A549 treated with CORT108297 at 1 μM for 4 hours (cell line): Measurements from ENCODE around the gene POLR3K. TPM values are rescaled to one million over a fixed set of nuclear protein-coding genes. Genes with fewer than 3 reads are reported as not detected.

Source experiments
- total RNA-seq: library from RNA; stranded (reverse); fragments of 200-300 nt; extraction: Qiagen RNA extraction; gene quantifications from 5 replicates; pipeline ENCODE4 v1.2.3, GENCODE V29; 2022

POLR3K gene
- 34.9 to 43.5 TPM (median 39.9 TPM) in 5 replicates for total RNA-seq

GRCh38 chr16:53346-54236 is at the start of gene POLR3K, which contains the start of gene SNRNP25:
Gene POLR3K (minus strand): TSS chr16:53608. CDS start chr16:53586, 22 bp downstream.
Gene SNRNP25 (plus strand): TSS chr16:53828. CDS start chr16:54017, 189 bp downstream.

GRCh38 chr16:77807-78443 is 24.5 kb upstream of the POLR3K start, which contains the start of gene MPG:
Gene MPG (plus strand): TSS chr16:78225. CDS start chr16:78310, 85 bp downstream.

GRCh38 chr16:72561-73548 is 19.4 kb upstream of the POLR3K start, which contains the start of gene RHBDF1:
Gene RHBDF1 (minus strand): TSS chr16:72631. CDS start chr16:65015, 7,616 bp downstream.

Other genes starting within 250 kb of the POLR3K start
- gene SNRNP25, start 220 bp upstream of the POLR3K start, total RNA-seq, result 60.7 to 80.1 TPM (median 75.4 TPM) in 5 replicates
- gene RHBDF1, start 19.0 kb upstream of the POLR3K start, total RNA-seq, result 22.0 to 32.9 TPM (median 31.9 TPM) in 5 replicates
- 54.0 to 82.9 TPM (median 75.4 TPM) in 5 replicates for gene MPG, start 24.6 kb upstream of the POLR3K start, total RNA-seq
- 21.7 to 30.8 TPM (median 29.6 TPM) in 5 replicates for gene NPRL3, start 85.1 kb upstream of the POLR3K start, total RNA-seq
- gene HBZ, start 99.0 kb upstream of the POLR3K start, total RNA-seq, result 0.14 TPM in 1 of 5 replicates, not detected in the others
- gene HBM, start 112.4 kb upstream of the POLR3K start, total RNA-seq, result not detected in 5 replicates
- 0.24 to 0.60 TPM (median 0.47 TPM) in 4 of 5 replicates, not detected in the other for gene HBA2, start 119.3 kb upstream of the POLR3K start, total RNA-seq
- 0.78 to 1.9 TPM (median 1.1 TPM) in 5 replicates for gene HBA1, start 123.1 kb upstream of the POLR3K start, total RNA-seq
- gene HBQ1, start 126.9 kb upstream of the POLR3K start, total RNA-seq, result 4.4 to 9.2 TPM (median 6.8 TPM) in 5 replicates
- 48.6 to 54.3 TPM (median 52.6 TPM) in 5 replicates for gene LUC7L, start 175.8 kb upstream of the POLR3K start, total RNA-seq
- 44.1 to 50.9 TPM (median 47.7 TPM) in 5 replicates for gene FAM234A, start 181.2 kb upstream of the POLR3K start, total RNA-seq
- gene RGS11, start 222.3 kb upstream of the POLR3K start, total RNA-seq, result 3.5 to 5.6 TPM (median 5.3 TPM) in 5 replicates
- gene ARHGDIG, start 227.0 kb upstream of the POLR3K start, total RNA-seq, result 2.4 to 3.5 TPM (median 3.3 TPM) in 5 replicates
- gene PDIA2, start 229.6 kb upstream of the POLR3K start, total RNA-seq, result 0.42 to 0.74 TPM (median 0.48 TPM) in 5 replicates